Dedifferentiated amniotic fluid mesenchymal stem cell (primary cell): Measurements from ENCODE around the gene ENTHD1.

Source experiments
- DNase-seq: peaks from one replicate; pipeline ENCODE4 v3.0.0-alpha.2; 2016; ENCODE audit errors: extremely low spot score

The ENTHD1 gene

GRCh38 chr22:39731881-39732555 is 161.5 kb downstream of the ENTHD1 start:
- DNase-seq = no peak

GRCh38 chr22:39731481-39731880 is 162.1 kb downstream of the ENTHD1 start:
- no peak for DNase-seq

- no peak for DNase-seq
These were observed 164.2 kb downstream of the ENTHD1 start for GRCh38 chr22:39729141-39729934.

- DNase-seq = no peak
These were observed 165.2 kb downstream of the ENTHD1 start for GRCh38 chr22:39728236-39728860.

GRCh38 chr22:39727541-39727940 is 166.0 kb downstream of the ENTHD1 start:
- DNase-seq = no peak

GRCh38 chr22:39725351-39726035 is 168.1 kb downstream of the ENTHD1 start:
- DNase-seq = no peak

- DNase-seq = no peak
These were observed 168.7 kb downstream of the ENTHD1 start for GRCh38 chr22:39724857-39725256.

- DNase-seq = no peak
These were observed 169.2 kb downstream of the ENTHD1 start for GRCh38 chr22:39724390-39724789.

GRCh38 chr22:39723899-39724351 is 169.6 kb downstream of the ENTHD1 start:
- no peak for DNase-seq

GRCh38 chr22:39723463-39723862 is 170.1 kb downstream of the ENTHD1 start:
- no peak for DNase-seq

GRCh38 chr22:39722501-39722900 is 171.1 kb downstream of the ENTHD1 start:
- no peak for DNase-seq

GRCh38 chr22:39722032-39722325 is 171.6 kb downstream of the ENTHD1 start:
- no peak for DNase-seq

GRCh38 chr22:39721206-39722031 is 172.1 kb downstream of the ENTHD1 start:
- DNase-seq = no peak

- DNase-seq = no peak
These were observed 173.8 kb downstream of the ENTHD1 start for GRCh38 chr22:39719559-39720450.

GRCh38 chr22:39718921-39719475 is 174.6 kb downstream of the ENTHD1 start:
- no peak for DNase-seq

GRCh38 chr22:39718206-39718605 is 175.4 kb downstream of the ENTHD1 start:
- no peak for DNase-seq

GRCh38 chr22:39717099-39717498 is 176.5 kb downstream of the ENTHD1 start:
- no peak for DNase-seq

- no peak for DNase-seq
These were observed 177.0 kb downstream of the ENTHD1 start for GRCh38 chr22:39716534-39716933.

- DNase-seq = no peak
These were observed 177.6 kb downstream of the ENTHD1 start for GRCh38 chr22:39715778-39716495.
